GM21528 (cell line): ENCODE results near the gene TRIM21.
"Not testable (repeated sequence)": the region's sequence is repeated elsewhere in the genome, so short reads cannot be mapped to it uniquely, and the experiment has no call there.

Source experiments
- ATAC-seq: cut with Tn5 transposase; IDR thresholded peaks from one replicate; pipeline ENCODE4 v1.9.1; 2021; ENCODE audit warnings: mild to moderate bottlenecking, moderate library complexity; ENCODE audit not compliant: unreplicated experiment, low FRiP score

TRIM21 gene

GRCh38 chr11:4393209-4393857 lies at the start of gene TRIM21:
TRIM21 (minus strand) TSS chr11:4393702; CDS start chr11:4390409, 3,293 bp downstream.
- ATAC-seq: peak; percentile 100

- no peak for ATAC-seq
Measured at GRCh38 chr11:4441515-4441914, 48.0 kb upstream of the TRIM21 start.

GRCh38 chr11:4436411-4436810 lies 42.9 kb upstream of the TRIM21 start:
- ATAC-seq: no peak

- ATAC-seq: no peak
Measured at GRCh38 chr11:4433856-4434255, 40.4 kb upstream of the TRIM21 start.

- ATAC-seq: no peak
Measured at GRCh38 chr11:4430051-4430450, 36.5 kb upstream of the TRIM21 start.

GRCh38 chr11:4418403-4418802 lies 24.9 kb upstream of the TRIM21 start:
- ATAC-seq: no peak

GRCh38 chr11:4416816-4417215 lies 23.3 kb upstream of the TRIM21 start:
- no peak for ATAC-seq

- no peak for ATAC-seq
Measured at GRCh38 chr11:4416306-4416705, 22.8 kb upstream of the TRIM21 start.

GRCh38 chr11:4406206-4406605 lies 12.7 kb upstream of the TRIM21 start:
- not testable (repeated sequence) for ATAC-seq

- ATAC-seq: peak; percentile 24
Measured at GRCh38 chr11:4393858-4394223, 339 bp upstream of the TRIM21 start.

GRCh38 chr11:4388221-4388620 lies 5.3 kb downstream of the TRIM21 start:
- ATAC-seq: no peak

- no peak for ATAC-seq
Measured at GRCh38 chr11:4385978-4386740, 7.3 kb downstream of the TRIM21 start.

GRCh38 chr11:4381901-4382300 lies 11.6 kb downstream of the TRIM21 start:
- ATAC-seq: no peak

- ATAC-seq: no peak
Measured at GRCh38 chr11:4375431-4376140, 17.9 kb downstream of the TRIM21 start.

- ATAC-seq: no peak
Measured at GRCh38 chr11:4370166-4370565, 23.3 kb downstream of the TRIM21 start.

GRCh38 chr11:4368286-4368685 lies 25.2 kb downstream of the TRIM21 start, which contains the start of gene OR52B4:
OR52B4 (minus strand) TSS chr11:4368386; CDS start chr11:4368295, 91 bp downstream.
- ATAC-seq: no peak

GRCh38 chr11:4348142-4348541 lies 45.4 kb downstream of the TRIM21 start:
- not testable (repeated sequence) for ATAC-seq

- ATAC-seq: not testable (repeated sequence)
Measured at GRCh38 chr11:4345366-4345765, 48.1 kb downstream of the TRIM21 start.
